PFSK-1 (cell line): Measurements from ENCODE around the gene HDGFL2.

Source experiments
- FOXP2 ChIP-seq: optimal IDR thresholded peaks from 2 replicates; pipeline ENCODE3; 2011; ENCODE audit warnings: borderline replicate concordance, control low read depth, inconsistent platforms; ENCODE audit not compliant: insufficient read depth; ENCODE audit errors: extremely low read length, extremely low read depth
- POLR2AphosphoS5 ChIP-seq: IDR thresholded peaks from 2 replicates; pipeline ENCODE4 v1.6.1; 2012; ENCODE audit warnings: low read depth, mild to moderate bottlenecking, control low read depth, low read length, moderate library complexity
- SIN3A ChIP-seq: IDR thresholded peaks from 2 replicates; pipeline ENCODE4 v1.6.1; 2012; ENCODE audit warnings: mild to moderate bottlenecking, low read length, moderate library complexity, borderline replicate concordance; ENCODE audit not compliant: insufficient read depth
- TAF1 ChIP-seq: IDR thresholded peaks from 2 replicates; pipeline ENCODE4 v1.6.1; 2012; ENCODE audit warnings: low read length, control low read depth, borderline replicate concordance; ENCODE audit not compliant: insufficient read depth
- TF ChIP-seq, protein P1 (sequence below), 2 experiments: IDR thresholded peaks; 2 replicates each; pipeline versions ENCODE4 v1.6.1 to v1.8.0; 2011 to 2012; ENCODE audit warnings: low read depth in 2 of 2, low read length in 2 of 2, control low read depth in 1 of 2, inconsistent platforms in 1 of 2, mild to moderate bottlenecking in 1 of 2, moderate library complexity in 1 of 2; ENCODE audit not compliant: insufficient read depth in 1 of 2

DNA sequence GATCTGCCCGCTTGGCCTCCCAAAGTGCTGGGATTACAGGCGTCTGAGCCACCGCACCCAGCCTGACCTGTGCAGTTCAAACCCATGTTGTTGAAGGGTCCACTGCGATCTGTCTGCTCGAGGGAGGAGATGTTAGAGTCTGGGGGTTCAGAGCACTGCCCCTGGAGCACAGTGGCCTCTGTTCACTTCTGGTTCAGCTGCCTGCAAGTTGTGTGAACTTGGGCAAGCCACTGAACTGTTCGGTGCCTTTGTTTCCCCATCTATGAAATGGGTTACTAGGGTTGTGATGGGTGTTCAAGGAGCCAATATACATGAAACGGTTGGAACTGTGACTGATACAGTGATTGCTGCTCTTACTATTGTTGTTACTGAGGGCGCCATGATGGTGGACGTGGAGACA lies 61.2 kb downstream of the HDGFL2 start:
- TF ChIP-seq, protein P1, sequence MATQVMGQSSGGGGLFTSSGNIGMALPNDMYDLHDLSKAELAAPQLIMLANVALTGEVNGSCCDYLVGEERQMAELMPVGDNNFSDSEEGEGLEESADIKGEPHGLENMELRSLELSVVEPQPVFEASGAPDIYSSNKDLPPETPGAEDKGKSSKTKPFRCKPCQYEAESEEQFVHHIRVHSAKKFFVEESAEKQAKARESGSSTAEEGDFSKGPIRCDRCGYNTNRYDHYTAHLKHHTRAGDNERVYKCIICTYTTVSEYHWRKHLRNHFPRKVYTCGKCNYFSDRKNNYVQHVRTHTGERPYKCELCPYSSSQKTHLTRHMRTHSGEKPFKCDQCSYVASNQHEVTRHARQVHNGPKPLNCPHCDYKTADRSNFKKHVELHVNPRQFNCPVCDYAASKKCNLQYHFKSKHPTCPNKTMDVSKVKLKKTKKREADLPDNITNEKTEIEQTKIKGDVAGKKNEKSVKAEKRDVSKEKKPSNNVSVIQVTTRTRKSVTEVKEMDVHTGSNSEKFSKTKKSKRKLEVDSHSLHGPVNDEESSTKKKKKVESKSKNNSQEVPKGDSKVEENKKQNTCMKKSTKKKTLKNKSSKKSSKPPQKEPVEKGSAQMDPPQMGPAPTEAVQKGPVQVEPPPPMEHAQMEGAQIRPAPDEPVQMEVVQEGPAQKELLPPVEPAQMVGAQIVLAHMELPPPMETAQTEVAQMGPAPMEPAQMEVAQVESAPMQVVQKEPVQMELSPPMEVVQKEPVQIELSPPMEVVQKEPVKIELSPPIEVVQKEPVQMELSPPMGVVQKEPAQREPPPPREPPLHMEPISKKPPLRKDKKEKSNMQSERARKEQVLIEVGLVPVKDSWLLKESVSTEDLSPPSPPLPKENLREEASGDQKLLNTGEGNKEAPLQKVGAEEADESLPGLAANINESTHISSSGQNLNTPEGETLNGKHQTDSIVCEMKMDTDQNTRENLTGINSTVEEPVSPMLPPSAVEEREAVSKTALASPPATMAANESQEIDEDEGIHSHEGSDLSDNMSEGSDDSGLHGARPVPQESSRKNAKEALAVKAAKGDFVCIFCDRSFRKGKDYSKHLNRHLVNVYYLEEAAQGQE (IDR thresholded peaks at IDR 0.05; ENCODE audit: insufficient read depth in 1 of 2, low read depth in 2 of 2, low read length in 2 of 2) = no peak
- TF ChIP-seq SIN3A (no peak), POLR2AphosphoS5 (no peak), TAF1 (no peak), FOXP2 (no peak)
